ENCODE measurements around the gene TBC1D24.
"Not testable (repeated sequence)": the region's sequence is repeated elsewhere in the genome, so short reads cannot be mapped to it uniquely, and the experiment has no call there.

Gene TBC1D24

GRCh38 chr16:2554709-2555425 is 79.9 kb downstream of the TBC1D24 start:
- H3K27ac ChIP-seq = not testable (repeated sequence)
